ENCODE data around the gene LRRC15. TPM values are rescaled to one million over a fixed set of nuclear protein-coding genes. Genes with fewer than 3 reads are reported as not detected.

Gene LRRC15
- total RNA-seq, 1 experiment from 2014 or later = 0.36 TPM

DNA sequence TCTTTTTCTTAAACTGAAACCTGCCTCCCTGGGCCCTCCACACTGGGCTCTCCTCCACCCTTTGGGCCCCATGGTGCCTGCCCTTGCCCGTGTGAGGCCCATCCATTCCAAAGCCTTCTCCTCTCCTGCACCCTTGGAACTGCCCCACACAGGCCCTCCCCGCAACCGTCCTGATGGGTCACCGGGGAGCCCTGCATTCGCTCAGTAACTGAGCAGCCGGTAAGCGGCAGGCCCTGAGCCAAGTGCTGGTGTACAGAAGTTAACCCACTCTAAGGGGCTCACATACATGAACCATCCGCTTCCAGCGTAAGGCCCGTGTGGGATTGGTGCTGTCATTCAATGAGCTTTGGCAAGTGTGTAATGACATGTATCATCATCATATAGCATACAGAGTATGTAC is 5.4 kb upstream of the LRRC15 start:
- no peak overlapping the region for H3K27ac ChIP-seq (ENCODE audit: low read length)
- no peaks in the 10 kb centered on the region for H3K79me2 ChIP-seq (ENCODE audit: low read length)
- no TSS peak for BruUV-seq (replicated peaks)
- no peak for ATAC-seq
- no peaks in the 10 kb centered on the region for H3F3A ChIP-seq (ENCODE audit: low read length, unreplicated experiment)
- intact Hi-C loops (cut with micrococcal nuclease) = no loop called here
- no peak overlapping the region for H3K4me3 ChIP-seq (ENCODE audit: low read length)
- H3K9ac ChIP-seq (ENCODE audit: low read length) = no peak overlapping the region
- 0 out of 2 replicates have a peak, but pooled peaks cover 4% of the 10 kb centered on the region for H3K4me1 ChIP-seq (ENCODE audit: insufficient read depth, low read length)
- no peak overlapping the region for H3K4me2 ChIP-seq (ENCODE audit: low read length)
- DNase-seq = no peak
- H3K9me2 ChIP-seq (replicated peaks; ENCODE audit: low read length) = no peaks in the 10 kb centered on the region
- H3K27me3 ChIP-seq (ENCODE audit: low read length) = no peaks in the 10 kb centered on the region
- no peaks in the 10 kb centered on the region for H4K20me1 ChIP-seq (ENCODE audit: low read length)
- no peak overlapping the region for H2AFZ ChIP-seq (ENCODE audit: low read length)
- CTCF ChIA-PET = no interaction called here
- TF ChIP-seq EZH2 (IDR thresholded peaks at IDR 0.05; ENCODE audit: low read length, unreplicated experiment) (no peak), EZH2phosphoT487 (IDR thresholded peaks at IDR 0.05; ENCODE audit: borderline replicate concordance, low read length) (no peak)
- TF ChIP-seq, protein P1, sequence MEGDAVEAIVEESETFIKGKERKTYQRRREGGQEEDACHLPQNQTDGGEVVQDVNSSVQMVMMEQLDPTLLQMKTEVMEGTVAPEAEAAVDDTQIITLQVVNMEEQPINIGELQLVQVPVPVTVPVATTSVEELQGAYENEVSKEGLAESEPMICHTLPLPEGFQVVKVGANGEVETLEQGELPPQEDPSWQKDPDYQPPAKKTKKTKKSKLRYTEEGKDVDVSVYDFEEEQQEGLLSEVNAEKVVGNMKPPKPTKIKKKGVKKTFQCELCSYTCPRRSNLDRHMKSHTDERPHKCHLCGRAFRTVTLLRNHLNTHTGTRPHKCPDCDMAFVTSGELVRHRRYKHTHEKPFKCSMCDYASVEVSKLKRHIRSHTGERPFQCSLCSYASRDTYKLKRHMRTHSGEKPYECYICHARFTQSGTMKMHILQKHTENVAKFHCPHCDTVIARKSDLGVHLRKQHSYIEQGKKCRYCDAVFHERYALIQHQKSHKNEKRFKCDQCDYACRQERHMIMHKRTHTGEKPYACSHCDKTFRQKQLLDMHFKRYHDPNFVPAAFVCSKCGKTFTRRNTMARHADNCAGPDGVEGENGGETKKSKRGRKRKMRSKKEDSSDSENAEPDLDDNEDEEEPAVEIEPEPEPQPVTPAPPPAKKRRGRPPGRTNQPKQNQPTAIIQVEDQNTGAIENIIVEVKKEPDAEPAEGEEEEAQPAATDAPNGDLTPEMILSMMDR (conservative IDR thresholded peaks at IDR 0.05; ENCODE audit: low read depth, low read length) = no peak
- H3K36me3 ChIP-seq (ENCODE audit: low read depth, low read length) = no peaks in the 10 kb centered on the region
- H3K9me3 ChIP-seq (ENCODE audit: low read length) = no peaks in the 10 kb centered on the region
- POLR2A ChIA-PET (ENCODE audit: unreplicated experiment) = no interaction called here

- no peak for ATAC-seq
- TF ChIP-seq EZH2phosphoT487 (IDR thresholded peaks at IDR 0.05; ENCODE audit: borderline replicate concordance, low read length) (no peak), EZH2 (IDR thresholded peaks at IDR 0.05; ENCODE audit: low read length, unreplicated experiment) (no peak)
- TF ChIP-seq, protein P1 (conservative IDR thresholded peaks at IDR 0.05; ENCODE audit: low read depth, low read length) = no peak
- no peaks in the 10 kb centered on the region for H4K20me1 ChIP-seq (ENCODE audit: low read length)
- BruUV-seq (replicated peaks) = no TSS peak
- H3K36me3 ChIP-seq (ENCODE audit: low read depth, low read length) = no peaks in the 10 kb centered on the region
- H3K4me2 ChIP-seq (ENCODE audit: low read length) = no peak overlapping the region
- H3K9ac ChIP-seq (ENCODE audit: low read length) = no peak overlapping the region
- intact Hi-C loops (cut with micrococcal nuclease) = no loop called here
- DNase-seq = no peak
- H3K9me2 ChIP-seq (replicated peaks; ENCODE audit: low read length) = no peaks in the 10 kb centered on the region
- H3K4me1 ChIP-seq (ENCODE audit: insufficient read depth, low read length) = peaks cover 12% of the 10 kb centered on the region; the same call in 1 of the 2 replicates
- H3K4me3 ChIP-seq (ENCODE audit: low read length) = no peak overlapping the region
- no peak overlapping the region for H2AFZ ChIP-seq (ENCODE audit: low read length)
- H3K27ac ChIP-seq (ENCODE audit: low read length) = no peak overlapping the region
- H3F3A ChIP-seq (ENCODE audit: low read length, unreplicated experiment) = no peaks in the 10 kb centered on the region
- H3K27me3 ChIP-seq (ENCODE audit: low read length) = no peaks in the 10 kb centered on the region
- ChIA-PET POLR2A (ENCODE audit: unreplicated experiment) (no interaction called here), CTCF (no interaction called here)
- H3K9me3 ChIP-seq (ENCODE audit: low read length) = no peaks in the 10 kb centered on the region
- no peaks in the 10 kb centered on the region for H3K79me2 ChIP-seq (ENCODE audit: low read length)
Measured at GRCh38 chr3:194373899-194374298, 4.4 kb upstream of the LRRC15 start.

DNA sequence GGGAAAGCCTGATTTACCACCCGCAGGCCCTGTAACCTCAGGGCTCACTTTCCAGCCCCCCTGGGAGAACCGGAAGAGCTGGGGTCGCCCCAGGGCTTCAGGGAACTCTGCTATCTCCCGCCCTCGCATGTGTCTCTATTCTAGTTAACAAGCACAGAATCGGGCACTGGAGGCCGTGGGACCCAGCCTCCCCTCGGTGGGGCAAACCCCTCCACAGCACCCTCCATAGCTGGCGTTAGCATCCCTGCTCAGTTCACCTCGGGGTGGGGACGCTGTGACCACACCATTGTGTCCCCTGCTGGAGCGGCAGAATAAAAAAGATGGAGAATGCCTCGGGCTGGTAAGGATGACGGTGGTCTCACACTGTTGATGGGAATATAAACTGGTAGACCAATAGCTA is 3.5 kb upstream of the LRRC15 start:
- ATAC-seq = no peak
- TF ChIP-seq, protein P1 (conservative IDR thresholded peaks at IDR 0.05; ENCODE audit: low read depth, low read length) = no peak
- TF ChIP-seq EZH2phosphoT487 (IDR thresholded peaks at IDR 0.05; ENCODE audit: borderline replicate concordance, low read length) (no peak), EZH2 (IDR thresholded peaks at IDR 0.05; ENCODE audit: low read length, unreplicated experiment) (no peak)
- Histone ChIP-seq H3K4me2 (ENCODE audit: low read length) (no peak overlapping the region), H3K27ac (ENCODE audit: low read length) (no peak overlapping the region), H3K36me3 (ENCODE audit: low read depth, low read length) (no peaks in the 10 kb centered on the region), H3K27me3 (ENCODE audit: low read length) (no peaks in the 10 kb centered on the region), H3K4me3 (ENCODE audit: low read length) (no peak overlapping the region), H2AFZ (ENCODE audit: low read length) (no peak overlapping the region), H3K79me2 (ENCODE audit: low read length) (no peaks in the 10 kb centered on the region), H3K4me1 (ENCODE audit: insufficient read depth, low read length) (peaks cover 12% of the 10 kb centered on the region; the same call in 1 of the 2 replicates), H3K9ac (ENCODE audit: low read length) (no peak overlapping the region), H4K20me1 (ENCODE audit: low read length) (no peaks in the 10 kb centered on the region), H3K9me3 (ENCODE audit: low read length) (no peaks in the 10 kb centered on the region), H3K9me2 (replicated peaks; ENCODE audit: low read length) (no peaks in the 10 kb centered on the region), H3F3A (ENCODE audit: low read length, unreplicated experiment) (no peaks in the 10 kb centered on the region)
- BruUV-seq (replicated peaks) = no TSS peak
- no peak for DNase-seq
- intact Hi-C loops (cut with micrococcal nuclease) = no loop called here
- ChIA-PET CTCF (no interaction called here), POLR2A (ENCODE audit: unreplicated experiment) (no interaction called here)

All from PC-3 (cell line).